HG03196 (cell line): ENCODE measurements around the gene TIAM2.
"Not testable (repeated sequence)": the region's sequence is repeated elsewhere in the genome, so short reads cannot be mapped to it uniquely, and the experiment has no call there.

ENCODE experiments used
- ATAC-seq: cut with Tn5 transposase; IDR thresholded peaks from one replicate; pipeline ENCODE4 v1.9.1; 2021; ENCODE audit not compliant: unreplicated experiment

Gene TIAM2

DNA sequence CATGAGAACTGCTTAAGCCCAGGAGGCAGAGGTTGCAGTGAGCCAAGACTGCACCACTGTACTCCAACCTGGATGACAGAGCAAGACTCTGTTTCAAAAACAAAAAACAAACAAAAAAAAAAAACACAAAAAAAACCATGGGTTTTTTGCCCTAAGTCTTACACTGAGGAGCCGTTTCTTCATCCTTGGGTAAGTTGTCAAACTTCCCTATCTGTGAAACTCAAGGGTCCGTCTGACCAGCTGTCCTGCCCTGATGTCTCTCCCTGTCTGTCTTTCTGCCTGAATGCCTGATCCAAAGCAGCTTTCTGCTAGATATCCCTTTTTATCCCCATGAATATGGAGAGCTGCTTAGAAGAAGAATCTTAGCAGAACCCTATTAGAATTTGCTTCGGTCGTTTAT, 227.4 kb downstream of the TIAM2 start:
- ATAC-seq: no peak

DNA sequence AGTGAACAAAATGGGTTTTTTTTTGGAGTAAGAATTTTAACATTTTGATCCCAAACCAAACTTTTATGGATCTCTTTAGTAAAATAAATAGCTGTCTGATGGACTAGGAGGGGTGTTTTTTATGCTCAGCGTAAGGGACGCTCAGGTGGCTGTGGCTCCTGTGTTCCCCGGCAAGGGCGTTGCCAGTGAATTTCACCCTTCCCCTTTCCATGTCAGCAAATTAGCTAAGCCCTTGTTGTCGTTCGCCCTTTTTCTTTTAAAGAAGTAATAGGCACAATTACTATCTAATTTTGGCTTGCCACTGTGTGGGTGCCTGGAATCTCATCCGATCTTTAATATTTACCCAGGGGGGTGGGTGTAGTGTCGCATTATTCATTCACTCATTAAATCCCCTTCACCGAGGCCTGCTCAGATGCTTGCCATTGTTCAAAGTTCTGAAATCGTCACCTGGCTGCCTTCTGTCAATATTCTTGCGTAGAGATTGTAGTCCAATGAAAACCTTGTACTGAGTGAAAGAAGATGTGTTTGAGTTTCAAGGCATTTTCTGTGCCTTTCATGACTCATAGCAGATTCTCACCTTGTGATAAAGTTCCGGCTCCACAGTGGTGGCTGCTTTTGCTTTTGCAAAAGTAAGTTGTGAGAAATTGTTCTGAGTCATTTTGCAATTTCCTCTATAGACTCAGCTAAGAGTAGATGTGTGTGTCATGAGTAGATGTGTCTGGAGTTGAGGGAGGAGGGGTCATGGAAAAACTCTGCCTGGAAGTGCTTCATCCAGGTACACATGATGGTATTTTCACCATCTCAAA, 228.7 kb downstream of the TIAM2 start:
- ATAC-seq: peak; percentile 92

DNA sequence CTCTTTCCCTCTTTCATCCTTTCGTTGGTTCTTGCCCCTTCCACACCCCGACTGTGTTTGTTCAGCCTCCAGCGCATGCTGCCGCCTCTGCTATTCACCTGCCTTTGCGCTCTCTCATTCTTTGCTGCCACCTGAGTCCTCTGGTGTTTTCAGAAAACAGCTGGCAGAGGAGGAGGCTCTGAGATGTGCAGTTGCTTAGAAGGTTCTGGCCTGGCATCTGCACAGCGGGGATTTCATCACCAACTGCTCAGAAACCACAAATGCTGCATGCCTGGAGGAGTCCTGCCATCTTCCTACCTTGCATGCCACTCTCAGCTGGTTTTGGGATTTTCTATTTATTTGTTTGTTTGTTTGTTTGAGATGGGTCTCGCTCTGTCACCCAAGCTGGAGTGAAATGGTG, 229.5 kb downstream of the TIAM2 start:
- no peak for ATAC-seq

DNA sequence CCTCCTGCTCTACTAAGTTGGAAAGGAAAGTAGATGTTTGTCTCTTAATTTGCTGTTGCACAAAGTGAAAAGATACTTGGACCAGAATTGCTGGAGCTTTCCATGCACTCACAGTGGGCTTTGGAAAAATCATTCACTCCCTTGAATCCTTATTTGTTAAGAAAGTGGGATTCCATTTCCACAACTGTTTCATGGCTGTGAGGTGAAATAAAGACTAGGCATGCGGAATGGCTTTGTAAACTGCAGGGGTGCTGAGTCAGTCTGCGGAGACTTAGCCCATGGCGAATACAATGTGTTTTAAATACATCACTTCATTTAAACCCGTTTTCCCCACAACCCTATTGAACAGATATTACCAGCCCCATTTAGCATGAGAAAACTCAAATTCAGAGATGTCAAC, 231.9 kb downstream of the TIAM2 start:
- ATAC-seq: no peak

DNA sequence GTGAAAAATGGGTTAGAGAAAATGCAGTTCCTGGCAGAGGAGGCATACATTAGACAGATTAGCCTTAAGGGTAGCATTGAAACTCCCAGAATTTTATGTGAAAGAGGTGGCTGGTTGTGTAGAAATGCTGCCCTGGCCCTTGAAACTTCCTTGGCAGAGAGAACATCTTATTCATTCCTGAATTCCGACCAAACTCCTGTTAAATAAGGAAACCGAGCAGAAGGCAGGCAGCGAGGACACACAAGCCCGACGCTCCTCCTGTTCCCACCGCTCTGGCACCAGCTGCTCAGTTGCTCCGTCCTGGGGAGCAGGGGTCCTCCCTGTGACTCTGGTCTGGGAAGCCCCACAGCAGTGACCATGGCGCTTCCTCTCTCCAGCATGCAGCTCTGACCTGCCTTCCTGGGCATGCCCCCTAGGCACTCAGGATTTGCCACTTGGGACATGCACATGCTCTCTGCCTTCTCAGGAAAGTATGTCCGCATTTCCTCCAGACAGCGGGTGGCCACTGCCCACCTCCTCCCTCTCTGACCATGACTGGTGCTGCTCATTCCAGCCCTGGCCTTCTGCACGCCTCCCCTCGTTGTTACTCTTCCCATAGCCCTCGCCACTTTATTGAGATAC, 233.5 kb downstream of the TIAM2 start:
- no peak for ATAC-seq

DNA sequence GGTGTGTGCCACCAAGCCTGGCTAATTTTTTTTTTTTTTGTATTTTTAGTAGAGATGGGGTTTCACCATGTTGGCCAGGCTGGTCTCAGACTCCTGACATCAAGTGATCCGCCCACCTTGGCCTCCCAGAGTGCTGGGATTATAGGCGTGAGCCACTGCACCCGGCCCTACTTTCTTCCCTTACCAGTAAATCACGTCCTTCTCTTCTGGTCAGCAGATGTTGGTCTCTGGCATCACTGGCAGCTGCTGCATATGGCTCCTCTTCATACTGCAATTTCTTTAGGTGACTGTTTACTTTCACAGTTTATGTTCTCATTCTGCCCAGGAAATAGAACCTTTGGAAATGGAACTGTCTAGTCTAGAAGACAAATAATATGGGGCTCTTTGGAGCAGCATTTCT, 235.9 kb downstream of the TIAM2 start:
- not testable (repeated sequence) for ATAC-seq

DNA sequence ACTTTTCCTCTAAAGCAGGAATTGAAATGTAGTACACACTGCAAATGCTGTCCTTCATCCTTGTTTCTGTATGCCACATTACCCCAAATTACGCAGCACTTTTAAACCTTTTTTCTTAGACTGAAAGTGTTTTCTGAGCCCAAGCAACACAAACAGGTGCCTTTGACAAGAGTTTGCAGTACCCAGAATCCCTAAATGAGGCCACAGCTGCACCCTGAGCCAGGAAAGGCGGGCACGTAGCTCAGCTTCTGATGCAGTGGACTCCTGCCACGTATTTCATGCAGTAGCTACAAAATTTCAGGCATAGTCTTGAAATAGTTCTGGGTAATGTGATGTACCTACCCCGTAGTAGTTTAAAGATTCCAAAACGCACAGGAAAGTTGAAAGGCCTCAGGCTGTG, 237.7 kb downstream of the TIAM2 start:
- ATAC-seq: no peak

DNA sequence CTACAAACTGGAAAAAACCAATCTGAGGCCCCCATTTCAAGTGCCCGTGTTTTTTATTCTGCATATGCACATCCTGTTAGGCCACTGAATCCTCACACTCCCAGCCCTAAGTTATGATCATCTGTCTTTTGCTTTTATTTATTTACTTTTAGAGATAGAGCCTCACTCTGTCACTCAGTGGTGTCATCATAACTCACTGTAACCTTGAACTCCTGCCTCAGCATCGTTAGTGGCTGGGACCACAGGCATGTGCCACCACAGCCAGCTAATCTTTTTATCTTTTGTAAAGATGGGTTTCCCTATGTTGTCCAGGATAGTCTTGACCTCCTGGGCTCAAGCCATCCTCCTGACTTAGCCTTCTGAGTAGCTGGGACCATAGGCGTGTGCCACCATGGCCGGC, 239.1 kb downstream of the TIAM2 start:
- ATAC-seq: no peak

DNA sequence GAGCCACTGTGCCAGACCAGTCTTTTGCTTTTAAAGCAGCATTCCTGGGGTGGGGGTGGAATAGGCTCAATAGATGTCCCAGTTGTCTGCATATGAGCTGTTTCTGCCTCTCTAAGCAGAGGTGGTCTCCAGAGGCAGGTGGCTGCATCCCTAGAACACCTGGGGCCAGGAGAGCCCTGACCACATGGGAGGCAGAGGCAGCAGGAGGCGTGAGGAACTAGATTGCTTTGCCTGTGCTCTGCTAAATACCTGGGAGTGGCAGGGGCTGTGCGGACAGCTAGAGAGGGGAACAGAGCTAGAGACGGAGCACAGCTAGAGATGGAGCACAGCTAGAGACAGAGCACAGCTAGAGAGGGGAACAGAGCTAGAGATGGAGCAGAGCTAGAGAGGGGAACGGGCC, 239.6 kb downstream of the TIAM2 start:
- no peak for ATAC-seq

DNA sequence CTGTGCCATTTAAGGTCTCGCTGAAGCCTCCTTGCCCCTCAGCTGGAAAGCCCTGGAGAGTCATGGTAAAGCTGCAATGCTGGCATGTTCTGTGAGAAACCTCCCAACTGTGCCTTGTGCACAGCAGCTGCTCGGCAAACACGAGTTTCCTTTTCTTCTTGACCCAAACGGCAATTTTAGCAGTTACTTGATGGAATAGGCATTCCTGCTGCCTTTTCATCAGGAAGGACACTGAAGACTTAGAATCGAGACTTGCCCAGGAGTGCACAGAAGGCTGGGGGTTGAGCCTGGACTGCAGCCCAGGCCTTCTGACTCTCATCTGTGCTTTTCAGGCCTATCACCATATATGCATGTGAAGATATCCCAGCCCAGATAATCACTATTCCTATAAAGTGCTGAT, 240.0 kb downstream of the TIAM2 start:
- no peak for ATAC-seq

DNA sequence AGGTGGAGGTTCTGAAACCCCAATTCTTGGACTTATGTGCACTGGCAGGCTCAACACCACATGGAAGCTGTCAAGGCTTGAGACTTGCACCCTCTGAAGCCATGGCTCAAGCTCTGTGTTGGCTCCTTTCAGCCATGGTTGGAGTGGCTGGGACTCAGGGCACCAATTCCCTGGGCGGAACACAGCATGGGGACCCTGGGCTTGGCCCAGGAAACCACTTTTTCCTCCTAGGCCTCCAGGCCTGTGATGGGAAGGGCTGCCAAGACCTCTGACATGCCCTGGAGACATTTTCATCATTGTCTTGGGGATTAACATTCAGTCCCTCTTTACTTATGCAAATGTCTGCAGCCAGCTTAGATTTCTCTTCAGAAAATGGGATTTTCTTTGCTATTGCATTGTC, 242.5 kb downstream of the TIAM2 start:
- no peak for ATAC-seq

DNA sequence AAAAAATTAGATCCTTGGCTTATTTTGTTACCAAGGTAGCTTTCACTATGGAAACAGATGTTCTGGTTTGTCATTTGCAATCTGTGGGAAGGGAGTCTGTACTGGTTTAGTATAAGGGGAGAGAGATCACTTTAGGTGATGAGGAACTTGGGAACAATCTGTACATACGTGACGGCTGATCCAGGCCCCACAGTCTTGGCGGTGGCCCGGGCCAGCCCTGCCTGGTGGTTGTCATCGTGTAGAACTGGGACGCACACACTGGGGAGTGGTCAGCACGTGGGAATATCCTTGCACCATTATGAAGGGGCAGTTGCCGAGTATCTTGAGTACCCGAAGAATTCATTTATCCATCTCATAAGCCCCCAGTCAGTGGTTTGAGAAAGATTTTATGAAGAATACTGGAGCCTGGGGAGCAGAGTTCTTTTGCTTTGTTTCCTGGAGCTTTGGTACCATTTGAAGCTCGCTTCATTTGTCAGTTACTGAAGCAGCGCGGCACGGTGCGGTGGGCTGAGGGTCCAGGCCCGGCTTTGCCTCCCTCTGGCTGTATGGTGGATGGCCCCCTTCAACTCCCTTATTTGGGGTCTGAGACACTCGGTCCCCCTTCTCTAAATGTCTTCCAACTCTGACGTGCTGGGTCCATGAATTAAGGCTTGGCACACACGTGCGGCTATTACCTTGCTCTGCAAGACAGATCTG, 245.9 kb downstream of the TIAM2 start:
- no peak for ATAC-seq

DNA sequence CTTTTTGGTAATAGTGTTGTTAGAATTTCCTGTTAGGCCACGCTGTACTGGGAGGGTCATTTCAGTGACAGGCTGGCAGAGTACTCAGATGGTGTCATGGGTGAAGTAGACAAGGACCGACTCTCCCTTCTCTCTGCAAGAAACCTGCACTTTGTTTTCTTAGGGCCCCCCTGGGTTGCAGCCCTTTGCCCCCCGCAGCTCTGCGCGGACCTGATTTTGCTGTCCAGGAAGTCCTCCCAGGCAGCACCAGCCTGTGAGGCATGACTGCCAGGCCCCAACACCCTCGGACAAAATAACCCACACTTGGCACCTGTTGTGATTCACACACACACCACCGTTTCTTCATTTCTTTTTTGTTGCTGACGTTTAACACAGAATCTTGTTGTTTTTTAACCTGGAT, 246.9 kb downstream of the TIAM2 start:
- no peak for ATAC-seq

DNA sequence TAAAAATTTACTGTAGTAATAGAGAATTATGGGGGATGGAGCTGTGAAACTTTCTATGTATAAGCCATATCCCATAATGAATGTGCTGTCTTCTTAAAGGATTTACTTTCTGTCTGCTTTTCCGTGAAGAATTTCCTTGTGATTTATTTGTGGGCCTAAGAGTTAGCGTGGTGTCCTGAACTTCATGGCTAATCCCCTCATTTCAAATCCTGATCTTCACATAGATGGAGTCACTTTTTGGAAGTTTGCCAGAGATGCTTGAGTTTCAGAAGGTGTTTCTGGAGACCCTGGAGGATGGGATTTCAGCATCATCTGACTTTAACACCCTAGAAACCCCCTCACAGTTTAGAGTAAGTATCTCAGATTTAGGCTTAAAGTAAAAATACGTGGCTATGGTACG, 249.3 kb downstream of the TIAM2 start:
- no peak for ATAC-seq

DNA sequence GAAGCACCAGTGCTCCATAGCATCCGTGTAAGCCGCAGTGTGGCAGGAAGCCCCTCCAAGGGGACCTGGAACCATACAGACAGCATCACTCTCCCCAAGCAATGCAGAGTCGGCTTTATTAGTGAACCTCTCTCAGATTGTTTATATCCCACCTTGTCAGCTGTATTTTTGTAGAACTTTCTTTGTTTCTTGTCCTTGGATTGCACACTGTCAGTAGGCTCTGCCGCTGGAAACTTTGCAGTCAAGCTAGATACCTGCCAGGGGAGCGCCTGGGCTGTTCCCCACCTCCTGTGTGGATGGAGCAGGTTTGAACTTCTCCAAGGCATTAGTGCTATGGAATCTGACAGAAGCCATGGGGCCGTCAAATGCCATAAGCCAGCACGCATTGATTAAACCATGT, 250.1 kb downstream of the TIAM2 start:
- no peak for ATAC-seq

DNA sequence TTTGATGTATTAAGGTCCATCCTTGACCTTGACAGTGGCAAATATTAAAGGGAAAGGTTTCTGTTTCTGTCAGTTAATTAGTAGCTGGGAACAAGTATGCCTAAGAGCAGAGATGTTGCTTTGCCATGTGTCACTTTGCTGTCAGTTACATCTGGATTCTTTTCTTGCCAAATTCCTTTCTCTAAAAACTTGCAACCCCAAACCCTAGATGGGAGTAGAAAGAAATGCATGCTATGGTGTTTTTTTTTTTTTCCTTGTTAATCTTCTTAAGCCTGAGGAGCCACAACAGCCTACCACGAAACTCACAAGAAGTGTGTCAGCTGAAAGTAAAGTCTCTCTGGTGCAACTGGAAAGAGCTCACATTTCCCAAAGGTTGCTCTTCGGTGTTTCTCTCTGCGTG, 250.7 kb downstream of the TIAM2 start:
- ATAC-seq: no peak

DNA sequence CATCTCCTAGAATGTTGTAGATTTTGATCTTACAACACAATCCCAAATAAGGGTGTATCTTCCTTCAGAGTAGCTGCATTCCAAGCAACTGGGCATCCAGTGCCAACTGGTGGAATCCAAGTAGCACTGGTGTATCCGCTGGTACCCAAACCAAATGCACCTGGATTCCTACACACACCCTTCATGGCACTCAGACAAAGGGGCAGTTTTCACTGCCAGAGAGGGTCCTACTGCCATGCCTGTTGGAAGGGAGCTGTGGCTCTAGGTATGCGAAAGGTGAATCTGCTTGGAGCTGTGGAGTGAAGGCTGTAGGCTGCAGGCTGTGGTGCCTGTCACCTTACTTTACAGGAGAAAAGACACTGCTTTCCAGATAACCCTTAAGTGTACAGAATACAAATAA, 251.7 kb downstream of the TIAM2 start:
- no peak for ATAC-seq

DNA sequence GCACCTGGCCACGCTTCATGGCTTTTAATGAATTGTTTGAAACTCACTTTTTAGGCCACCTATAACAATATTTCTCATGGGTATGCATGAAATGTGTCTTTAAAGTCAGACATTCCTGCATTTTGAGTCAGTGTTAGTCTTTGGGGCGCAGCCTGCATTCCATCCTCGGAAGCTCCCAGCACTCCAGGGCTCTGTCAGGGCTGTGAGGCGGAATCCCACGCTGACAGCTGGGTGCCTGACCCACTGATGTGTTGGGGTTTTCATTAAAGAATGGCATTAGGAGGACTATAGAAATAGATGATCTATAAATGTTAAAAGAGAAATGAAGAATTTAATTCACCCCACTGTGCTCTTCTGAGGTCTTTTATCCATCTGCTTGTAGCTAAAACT, 252.5 kb downstream of the TIAM2 start:
- ATAC-seq: no peak

DNA sequence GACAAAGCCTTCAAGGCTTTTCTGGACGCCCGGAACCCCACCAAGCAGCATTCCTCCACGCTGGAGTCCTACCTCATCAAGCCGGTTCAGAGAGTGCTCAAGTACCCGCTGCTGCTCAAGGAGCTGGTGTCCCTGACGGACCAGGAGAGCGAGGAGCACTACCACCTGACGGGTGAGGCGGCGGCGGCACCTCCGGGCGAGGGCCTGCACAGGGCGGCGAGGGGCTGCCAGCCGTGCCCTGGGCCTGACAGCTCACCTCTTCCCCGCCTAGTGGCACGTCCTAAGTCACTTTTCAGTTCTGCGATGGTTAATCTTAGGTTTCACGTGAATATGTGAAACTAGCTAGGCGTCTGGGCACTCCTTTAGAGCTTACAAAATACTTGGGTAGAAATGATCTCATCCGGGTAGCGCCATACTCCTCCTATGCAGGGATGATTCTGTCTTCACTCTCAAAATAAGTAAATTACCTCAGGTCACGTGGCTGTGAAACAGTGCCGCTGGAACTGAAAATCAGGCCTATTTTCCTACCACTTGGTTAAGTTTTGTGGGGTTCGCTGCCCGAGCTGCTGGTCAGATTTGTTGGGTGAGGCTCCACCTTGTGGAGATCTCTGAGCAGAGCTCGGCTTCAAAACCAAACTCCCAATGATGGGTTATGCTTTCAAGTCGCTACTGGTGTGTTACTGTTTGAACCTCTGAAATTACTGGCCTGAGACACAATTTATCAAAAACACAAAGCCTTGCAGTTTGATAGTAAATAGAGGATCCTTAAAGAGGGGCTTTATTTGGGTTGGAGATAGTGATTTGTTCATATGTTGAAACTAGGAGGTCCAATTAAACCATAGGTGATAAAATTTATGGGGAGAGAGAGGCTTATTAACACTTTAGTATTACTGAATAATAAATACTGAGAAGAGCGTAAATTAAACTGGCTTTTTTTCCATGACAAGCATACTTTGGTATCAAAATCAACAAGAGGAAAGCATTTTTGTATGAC, 253.2 kb downstream of the TIAM2 start:
- no peak for ATAC-seq

DNA sequence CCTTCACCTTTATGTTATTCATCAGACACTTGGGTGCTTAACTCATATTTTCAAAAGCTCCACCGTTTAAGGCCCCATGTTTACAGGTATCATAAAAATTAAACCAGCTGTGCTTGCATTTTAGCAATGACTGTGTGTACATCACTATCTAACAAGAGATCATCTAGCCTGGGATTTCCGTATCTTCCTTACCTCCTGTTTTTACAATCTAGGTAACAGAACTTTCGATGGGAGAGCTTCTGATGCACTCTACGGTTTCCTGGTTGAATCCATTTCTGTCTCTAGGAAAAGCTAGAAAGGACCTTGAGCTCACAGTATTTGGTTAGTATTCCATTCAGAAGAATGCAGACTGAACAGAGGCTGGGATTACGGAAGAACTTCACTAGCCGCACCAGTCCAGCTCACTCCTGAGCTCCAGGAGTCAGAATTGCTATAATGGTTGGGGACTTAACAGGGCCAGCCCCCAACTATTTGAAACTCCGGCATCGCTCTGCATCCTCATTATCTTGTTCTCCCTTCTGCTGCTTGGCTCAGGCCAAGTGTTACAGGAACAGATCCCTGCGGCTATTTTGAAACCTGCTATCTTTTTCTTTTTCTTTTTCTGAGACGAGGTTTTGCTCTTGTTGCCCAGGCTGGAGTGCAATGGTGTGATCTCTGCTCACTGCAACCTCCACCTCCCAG, 255.7 kb downstream of the TIAM2 start:
- no peak for ATAC-seq

DNA sequence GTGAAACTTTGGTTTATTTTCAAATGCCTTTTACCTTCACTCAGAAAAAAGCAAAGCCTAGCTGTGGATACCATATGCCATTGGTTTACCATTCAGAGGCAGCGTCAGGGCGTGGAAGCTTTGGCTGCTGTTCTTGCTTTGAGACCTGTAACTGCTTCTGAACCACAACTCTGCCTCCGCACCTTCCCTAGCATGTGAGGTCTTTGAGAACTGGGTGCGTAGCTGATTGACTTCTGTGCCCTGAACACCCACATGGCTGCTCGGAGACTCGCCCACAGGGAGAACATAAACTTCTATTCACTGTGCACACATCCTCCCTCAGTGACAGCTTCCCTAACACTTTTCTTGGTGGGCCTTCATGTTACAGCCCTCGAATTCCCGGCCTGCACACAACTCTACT, 257.5 kb downstream of the TIAM2 start:
- ATAC-seq: no peak
